ENCODE data around the gene ITPK1.

- no peak for TF ChIP-seq CTCF (IDR thresholded peaks at IDR 0.05 in 2 of 3, conservative IDR thresholded peaks at IDR 0.05 in 1 of 3; ENCODE audit: control insufficient read depth in 2 of 3, extremely low read depth in 1 of 3, insufficient read depth in 1 of 3, low read depth in 3 of 3, low read length in 3 of 3)
- TF ChIP-seq ZBED1 (IDR thresholded peaks at IDR 0.05; ENCODE audit: borderline replicate concordance) = no peak
- TF ChIP-seq NR2C2 (IDR thresholded peaks at IDR 0.05; ENCODE audit: borderline replicate concordance, control insufficient read depth, insufficient read length, low read depth) = no peak
Measured at GRCh38 chr14:93023039-93023438, 92.7 kb downstream of the ITPK1 start.

Measured in GM12878 (cell line).